Suprapubic skin (tissue), 3 donors: Measurements from ENCODE around the gene SLC38A6.

Source experiments
- CTCF ChIP-seq, 2 donors: fragments of 200-600 bp in 1 of 2; fragments of 450-650 bp in 1 of 2; sonication (generic) in 1 of 2; IDR thresholded peaks; one replicate each; pipeline ENCODE4 v1.5.1; 2016 to 2019; ENCODE audit warnings: antibody characterized with exemption in 2 of 2, mild to moderate bottlenecking in 1 of 2, moderate library complexity in 1 of 2
- EP300 ChIP-seq: sonication (generic); formaldehyde crosslinking; IDR thresholded peaks from one replicate; pipeline ENCODE4 v1.6.1; 2017; ENCODE audit warnings: antibody characterized with exemption

GRCh38 chr14:60968099-60968498, 12.9 kb upstream of the SLC38A6 start:
- TF ChIP-seq CTCF (IDR thresholded peaks at IDR 0.05) (no peak), EP300 (no peak)
